ENCODE measurements around the gene ADAMTS2. TPM values are rescaled to one million over a fixed set of nuclear protein-coding genes. Genes with fewer than 3 reads are reported as not detected.

The ADAMTS2 gene
- total and polyA plus RNA-seq, 2 of the 4 experiments (the other 2 are of a cell fraction) = 19.0 to 58.8 TPM

GRCh38 chr5:179316111-179316551 is 29.1 kb downstream of the ADAMTS2 start:
- ATAC-seq (ENCODE audit: low read depth) (no peak), DNase-seq (no peak)
- peak overlapping the region; percentile 71 for H2AK9ac ChIP-seq (replicated peaks; ENCODE audit: low read depth, low read length, poor library complexity)
- peaks cover 30% of the 10 kb centered on the region for H3K9me1 ChIP-seq (ENCODE audit: insufficient read depth, low read length)
- no peak overlapping the region for H3K27ac ChIP-seq (ENCODE audit: insufficient read depth, low read length)
- intact Hi-C loops (cut with micrococcal nuclease) = no loop called here
- no peak overlapping the region for H3K4me2 ChIP-seq (ENCODE audit: low read depth, low read length)
- peaks cover 21 to 85% of the 10 kb centered on the region in 2 experiments for H3K79me1 ChIP-seq (ENCODE audit: low read depth in 1 of 2, low read length in 2 of 2)
- H2BK15ac ChIP-seq (ENCODE audit: low read depth, low read length) = no peak overlapping the region
- no peak overlapping the region for H2AFZ ChIP-seq (replicated peaks; ENCODE audit: low read length, poor library complexity)
- no peak overlapping the region for H3K14ac ChIP-seq (replicated peaks; ENCODE audit: low read depth, low read length)
- in situ Hi-C loops (cut with MboI; ENCODE audit: low sequenced_read_pairs) = no loop called here
- H2BK20ac ChIP-seq (ENCODE audit: low read depth, low read length) = no peak overlapping the region
- H3K36me3 ChIP-seq (ENCODE audit: control insufficient read depth, insufficient read depth, low read length) = no peaks in the 10 kb centered on the region; the same call in 1 of the 2 replicates
- H3K4me3 ChIP-seq (ENCODE audit: insufficient read depth, low read depth, low read length) = no peak overlapping the region
- H3K23ac ChIP-seq (ENCODE audit: low read depth, low read length) = no peak overlapping the region
- H4K91ac ChIP-seq (ENCODE audit: insufficient read depth, low read depth, low read length) = 0 out of 2 replicates have a peak overlapping the region, but pooled peaks have one; percentile 4
- H2BK5ac ChIP-seq (ENCODE audit: low read depth, low read length, poor library complexity, severe bottlenecking) = no peak overlapping the region
- POLR2A ChIA-PET (ENCODE audit: unreplicated experiment) = no interaction called here
- no peak for TF ChIP-seq MXI1 (IDR thresholded peaks at IDR 0.05; ENCODE audit: borderline replicate concordance, low read depth, low read length)
- TF ChIP-seq USF2 (IDR thresholded peaks at IDR 0.05; ENCODE audit: low read depth, low read length) = no peak
- no peak for TF ChIP-seq MAZ (IDR thresholded peaks at IDR 0.05; ENCODE audit: borderline replicate concordance, low read depth, low read length)
- 82% methylated on average over 3 of the region's 7 CpGs; no CpG with 5 or more reads in 1 of the 2 experiments for WGBS, 2 experiments (ENCODE audit: extremely low coverage in 2 of 2, insufficient read length in 1 of 2)
- peaks cover 15% of the 10 kb centered on the region for H4K20me1 ChIP-seq (ENCODE audit: insufficient read depth, low read length)
- H3K4me1 ChIP-seq (ENCODE audit: control insufficient read depth, insufficient read depth, low read length) = peaks cover 23% of the 10 kb centered on the region
- H3K56ac ChIP-seq (ENCODE audit: extremely low read depth, insufficient read depth, low read length) = no peak overlapping the region
- H3K18ac ChIP-seq (ENCODE audit: low read depth, low read length) = no peak overlapping the region
- BruUV-seq (replicated peaks) = no TSS peak
- no peak overlapping the region for H4K5ac ChIP-seq (ENCODE audit: low read depth, low read length)
- peaks cover 3% of the 10 kb centered on the region for H3K9me3 ChIP-seq (ENCODE audit: control insufficient read depth, insufficient read depth, low read length)
- no peak overlapping the region for H3K9ac ChIP-seq (ENCODE audit: low read depth, low read length)
- H2AK5ac ChIP-seq (ENCODE audit: low read depth, low read length) = no peak overlapping the region
- CTCF ChIA-PET = no interaction called here
- H4K8ac ChIP-seq (ENCODE audit: low read depth in 2 of 2, low read length in 2 of 2) = no peak overlapping the region
- no peak overlapping the region for H3K4ac ChIP-seq (ENCODE audit: low read depth, low read length)
- no peak overlapping the region for H2BK120ac ChIP-seq (ENCODE audit: low read depth, low read length)
- dilution Hi-C loops (cut with HindIII; ENCODE audit: low sequenced_read_pairs, unreplicated experiment) = no loop called here
- H3K27me3 ChIP-seq (ENCODE audit: control insufficient read depth, insufficient read depth, low read length) = no peaks in the 10 kb centered on the region
